ENCODE results near the gene SCD5.

GRCh38 chr4:82638479-82638878 lies 160.1 kb downstream of the SCD5 start:
- TF ChIP-seq CREB1 (CRISPR knock-in tag; IDR thresholded peaks at IDR 0.05; ENCODE audit: low read depth), result no peak
- TF ChIP-seq CTCF (conservative IDR thresholded peaks at IDR 0.05; ENCODE audit: low read depth in 2 of 2), result no peak
- TF ChIP-seq EZH2 (IDR thresholded peaks at IDR 0.05; ENCODE audit: low read depth, unreplicated experiment), result no peak

All from GM23338 (cell line).